ENCODE results near the gene CTNNAL1. TPM values are rescaled to one million over a fixed set of nuclear protein-coding genes. Genes with fewer than 3 reads are reported as not detected.

The CTNNAL1 gene
- total RNA-seq, 1 experiment from 2014 or later: 31.4 TPM

- Histone ChIP-seq H3K79me2 (ENCODE audit: low read length) (peaks cover 51% of the 10 kb centered on the region), H3K4me1 (ENCODE audit: low read length) (no peaks in the 10 kb centered on the region), H3K4me2 (ENCODE audit: low read depth, low read length, poor library complexity, severe bottlenecking) (no peak overlapping the region), H3K27ac (ENCODE audit: low read length) (no peak overlapping the region), H3K9ac (ENCODE audit: low read length) (no peak overlapping the region), H3K9me3 (ENCODE audit: low read length) (no peaks in the 10 kb centered on the region), H3K4me3 (ENCODE audit: low read length) (no peak overlapping the region), H3K27me3 (ENCODE audit: low read length) (no peaks in the 10 kb centered on the region), H3K9me2 (replicated peaks; ENCODE audit: insufficient read depth, low read length) (no peaks in the 10 kb centered on the region), H2AFZ (ENCODE audit: low read length) (no peak overlapping the region), H3K36me3 (ENCODE audit: insufficient read depth, low read length) (peaks cover 72% of the 10 kb centered on the region), H4K20me1 (ENCODE audit: insufficient read depth, low read depth, low read length) (no peaks in the 10 kb centered on the region)
- no peak for DNase-seq
Observed at GRCh38 chr9:109047259-109047658, 34.0 kb upstream of the CTNNAL1 start.

- no peaks in the 10 kb centered on the region for H3K9me3 ChIP-seq (ENCODE audit: low read length)
- no peaks in the 10 kb centered on the region for H3K27me3 ChIP-seq (ENCODE audit: low read length)
- peaks cover 44% of the 10 kb centered on the region for H3K79me2 ChIP-seq (ENCODE audit: low read length)
- no peaks in the 10 kb centered on the region for H3K9me2 ChIP-seq (replicated peaks; ENCODE audit: insufficient read depth, low read length)
- no peaks in the 10 kb centered on the region for H3K4me1 ChIP-seq (ENCODE audit: low read length)
- peaks cover 63% of the 10 kb centered on the region for H3K36me3 ChIP-seq (ENCODE audit: insufficient read depth, low read length)
- H3K4me2 ChIP-seq (ENCODE audit: low read depth, low read length, poor library complexity, severe bottlenecking): no peak overlapping the region
- H3K27ac ChIP-seq (ENCODE audit: low read length): no peak overlapping the region
- H2AFZ ChIP-seq (ENCODE audit: low read length): no peak overlapping the region
- no peaks in the 10 kb centered on the region for H4K20me1 ChIP-seq (ENCODE audit: insufficient read depth, low read depth, low read length)
- no peak overlapping the region for H3K4me3 ChIP-seq (ENCODE audit: low read length)
- H3K9ac ChIP-seq (ENCODE audit: low read length): no peak overlapping the region
- no peak for DNase-seq
Observed at GRCh38 chr9:109046346-109046745, 33.0 kb upstream of the CTNNAL1 start.

- H3K4me3 ChIP-seq (ENCODE audit: low read length): no peak overlapping the region
- H3K36me3 ChIP-seq (ENCODE audit: insufficient read depth, low read length): peaks cover 45% of the 10 kb centered on the region
- no peak overlapping the region for H3K27ac ChIP-seq (ENCODE audit: low read length)
- no peak overlapping the region for H2AFZ ChIP-seq (ENCODE audit: low read length)
- no peak overlapping the region for H3K4me2 ChIP-seq (ENCODE audit: low read depth, low read length, poor library complexity, severe bottlenecking)
- H3K79me2 ChIP-seq (ENCODE audit: low read length): peaks cover 54% of the 10 kb centered on the region
- no peak for DNase-seq
- no peaks in the 10 kb centered on the region for H3K9me2 ChIP-seq (replicated peaks; ENCODE audit: insufficient read depth, low read length)
- H3K9me3 ChIP-seq (ENCODE audit: low read length): no peaks in the 10 kb centered on the region
- no peaks in the 10 kb centered on the region for H4K20me1 ChIP-seq (ENCODE audit: insufficient read depth, low read depth, low read length)
- no peak overlapping the region for H3K9ac ChIP-seq (ENCODE audit: low read length)
- H3K4me1 ChIP-seq (ENCODE audit: low read length): no peaks in the 10 kb centered on the region
- no peaks in the 10 kb centered on the region for H3K27me3 ChIP-seq (ENCODE audit: low read length)
Observed at GRCh38 chr9:109043578-109043977, 30.3 kb upstream of the CTNNAL1 start.

- Histone ChIP-seq H4K20me1 (ENCODE audit: insufficient read depth, low read depth, low read length) (no peaks in the 10 kb centered on the region), H3K4me1 (ENCODE audit: low read length) (no peaks in the 10 kb centered on the region), H3K27ac (ENCODE audit: low read length) (no peak overlapping the region), H3K36me3 (ENCODE audit: insufficient read depth, low read length) (peaks cover 35% of the 10 kb centered on the region; the same call in 1 of the 2 replicates), H3K9me3 (ENCODE audit: low read length) (no peaks in the 10 kb centered on the region), H3K9me2 (replicated peaks; ENCODE audit: insufficient read depth, low read length) (no peaks in the 10 kb centered on the region), H3K27me3 (ENCODE audit: low read length) (no peaks in the 10 kb centered on the region), H3K79me2 (ENCODE audit: low read length) (peaks cover 40% of the 10 kb centered on the region), H2AFZ (ENCODE audit: low read length) (no peak overlapping the region), H3K9ac (ENCODE audit: low read length) (no peak overlapping the region), H3K4me3 (ENCODE audit: low read length) (no peak overlapping the region), H3K4me2 (ENCODE audit: low read depth, low read length, poor library complexity, severe bottlenecking) (no peak overlapping the region)
- no peak for DNase-seq
Observed at GRCh38 chr9:109040571-109040970, 27.3 kb upstream of the CTNNAL1 start.

GRCh38 chr9:109039539-109039938 is 26.2 kb upstream of the CTNNAL1 start:
- peaks cover 38% of the 10 kb centered on the region for H3K79me2 ChIP-seq (ENCODE audit: low read length)
- H4K20me1 ChIP-seq (ENCODE audit: insufficient read depth, low read depth, low read length): no peaks in the 10 kb centered on the region
- no peaks in the 10 kb centered on the region for H3K27me3 ChIP-seq (ENCODE audit: low read length)
- H3K9me3 ChIP-seq (ENCODE audit: low read length): no peaks in the 10 kb centered on the region
- no peaks in the 10 kb centered on the region for H3K4me1 ChIP-seq (ENCODE audit: low read length)
- DNase-seq: no peak
- H3K36me3 ChIP-seq (ENCODE audit: insufficient read depth, low read length): peaks cover 33% of the 10 kb centered on the region; the same call in 1 of the 2 replicates
- no peak overlapping the region for H2AFZ ChIP-seq (ENCODE audit: low read length)
- no peak overlapping the region for H3K9ac ChIP-seq (ENCODE audit: low read length)
- H3K27ac ChIP-seq (ENCODE audit: low read length): no peak overlapping the region
- H3K4me3 ChIP-seq (ENCODE audit: low read length): no peak overlapping the region
- no peak overlapping the region for H3K4me2 ChIP-seq (ENCODE audit: low read depth, low read length, poor library complexity, severe bottlenecking)
- no peaks in the 10 kb centered on the region for H3K9me2 ChIP-seq (replicated peaks; ENCODE audit: insufficient read depth, low read length)

GRCh38 chr9:109037946-109038715 is 24.8 kb upstream of the CTNNAL1 start:
- H3K4me1 ChIP-seq (ENCODE audit: low read length): no peaks in the 10 kb centered on the region
- peaks cover 39% of the 10 kb centered on the region for H3K36me3 ChIP-seq (ENCODE audit: insufficient read depth, low read length)
- no peak overlapping the region for H3K27ac ChIP-seq (ENCODE audit: low read length)
- H2AFZ ChIP-seq (ENCODE audit: low read length): no peak overlapping the region
- no peak overlapping the region for H3K4me2 ChIP-seq (ENCODE audit: low read depth, low read length, poor library complexity, severe bottlenecking)
- no peaks in the 10 kb centered on the region for H4K20me1 ChIP-seq (ENCODE audit: insufficient read depth, low read depth, low read length)
- H3K9me3 ChIP-seq (ENCODE audit: low read length): no peaks in the 10 kb centered on the region
- no peak overlapping the region for H3K4me3 ChIP-seq (ENCODE audit: low read length)
- no peaks in the 10 kb centered on the region for H3K27me3 ChIP-seq (ENCODE audit: low read length)
- no peaks in the 10 kb centered on the region for H3K9me2 ChIP-seq (replicated peaks; ENCODE audit: insufficient read depth, low read length)
- H3K9ac ChIP-seq (ENCODE audit: low read length): no peak overlapping the region
- peaks cover 46% of the 10 kb centered on the region for H3K79me2 ChIP-seq (ENCODE audit: low read length)
- no peak for DNase-seq

GRCh38 chr9:109036744-109037680 is 23.7 kb upstream of the CTNNAL1 start:
- Histone ChIP-seq H3K9ac (ENCODE audit: low read length) (no peak overlapping the region), H3K79me2 (ENCODE audit: low read length) (peaks cover 46% of the 10 kb centered on the region), H3K4me2 (ENCODE audit: low read depth, low read length, poor library complexity, severe bottlenecking) (no peak overlapping the region), H3K9me2 (replicated peaks; ENCODE audit: insufficient read depth, low read length) (no peaks in the 10 kb centered on the region), H3K27me3 (ENCODE audit: low read length) (no peaks in the 10 kb centered on the region), H3K36me3 (ENCODE audit: insufficient read depth, low read length) (peaks cover 42% of the 10 kb centered on the region), H3K9me3 (ENCODE audit: low read length) (no peaks in the 10 kb centered on the region), H2AFZ (ENCODE audit: low read length) (no peak overlapping the region), H3K4me1 (ENCODE audit: low read length) (no peaks in the 10 kb centered on the region), H3K4me3 (ENCODE audit: low read length) (no peak overlapping the region), H3K27ac (ENCODE audit: low read length) (no peak overlapping the region), H4K20me1 (ENCODE audit: insufficient read depth, low read depth, low read length) (no peaks in the 10 kb centered on the region)
- DNase-seq: no peak
